HG03139 (cell line): ENCODE results near the gene MFSD6.

Experiments
- ATAC-seq: cut with Tn5 transposase; IDR thresholded peaks from one replicate; pipeline ENCODE4 v1.9.1; 2021; ENCODE audit not compliant: unreplicated experiment

MFSD6 gene

GRCh38 chr2:190527214-190527613, 119.1 kb downstream of the MFSD6 start:
- no peak for ATAC-seq

DNA sequence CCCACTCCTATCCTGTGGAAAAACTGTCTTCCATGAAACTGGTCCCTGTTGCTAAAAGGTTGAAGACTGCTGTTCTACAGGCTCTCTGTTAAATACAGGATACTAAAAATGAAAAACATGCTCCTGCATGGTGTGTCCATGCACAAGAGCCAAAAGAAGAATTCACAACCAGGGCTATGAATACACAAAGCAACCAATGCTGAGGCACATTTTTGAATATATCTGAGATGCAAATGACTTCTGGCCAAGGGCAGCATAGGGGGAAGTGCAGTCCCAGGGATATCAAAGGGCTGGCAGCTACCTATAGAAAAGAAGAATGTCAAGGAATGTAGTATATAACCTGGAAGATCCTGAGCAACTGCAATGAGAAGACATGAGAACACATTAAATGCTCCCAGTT, 119.8 kb downstream of the MFSD6 start:
- ATAC-seq, result no peak

GRCh38 chr2:190528521-190529001, 120.4 kb downstream of the MFSD6 start:
- ATAC-seq, result no peak

GRCh38 chr2:190529486-190530247, 121.5 kb downstream of the MFSD6 start:
- ATAC-seq, result no peak

DNA sequence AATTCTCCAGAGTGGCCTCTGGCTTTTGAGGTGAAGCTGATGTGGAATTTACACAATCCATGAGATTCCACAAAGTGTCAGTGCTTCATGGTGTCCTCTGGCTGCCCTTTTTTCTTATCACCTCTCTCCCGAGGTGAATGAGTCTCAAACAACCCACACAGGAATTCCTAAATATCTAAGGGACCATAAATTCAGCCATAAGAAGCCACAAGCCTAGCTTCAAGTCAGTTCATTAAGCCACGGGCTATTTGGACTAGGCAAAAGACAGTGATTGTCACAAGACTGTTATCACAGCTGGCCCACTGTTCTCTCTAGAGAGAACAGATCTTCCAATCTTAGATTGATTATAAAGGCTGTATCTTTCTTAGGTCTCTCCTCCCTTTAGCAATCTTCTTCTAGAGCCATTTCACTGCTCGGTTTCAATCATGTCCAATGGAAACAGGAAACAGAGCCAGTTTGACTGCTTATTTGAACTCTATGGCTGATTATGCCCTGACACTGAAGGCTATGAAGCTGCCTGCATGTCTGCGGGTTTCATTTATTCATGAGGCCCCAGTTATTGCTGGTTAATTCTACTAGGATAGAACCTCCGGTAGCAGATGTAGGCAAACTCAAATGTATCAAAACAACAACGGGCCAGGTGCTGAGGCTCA, 122.2 kb downstream of the MFSD6 start:
- ATAC-seq, result no peak

DNA sequence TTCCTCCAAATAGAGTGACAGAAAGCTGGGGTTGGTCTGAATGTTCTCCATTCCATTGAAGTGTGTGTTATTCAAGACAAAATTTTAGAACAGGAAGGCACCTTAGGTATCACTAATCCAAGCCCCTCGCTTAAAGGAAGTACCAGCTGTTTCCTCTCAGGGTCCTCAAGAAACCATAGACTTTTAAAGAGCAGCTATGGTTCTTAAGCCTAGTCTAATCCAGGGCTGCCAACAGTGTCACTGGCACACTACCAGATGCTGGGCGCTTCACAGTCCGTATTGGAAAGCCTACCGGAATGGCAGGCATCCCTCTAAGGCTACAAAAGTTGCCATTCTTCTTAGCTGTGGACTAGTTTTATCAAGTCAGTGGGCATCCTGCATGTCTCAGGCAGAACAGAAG, 124.4 kb downstream of the MFSD6 start:
- no peak for ATAC-seq

DNA sequence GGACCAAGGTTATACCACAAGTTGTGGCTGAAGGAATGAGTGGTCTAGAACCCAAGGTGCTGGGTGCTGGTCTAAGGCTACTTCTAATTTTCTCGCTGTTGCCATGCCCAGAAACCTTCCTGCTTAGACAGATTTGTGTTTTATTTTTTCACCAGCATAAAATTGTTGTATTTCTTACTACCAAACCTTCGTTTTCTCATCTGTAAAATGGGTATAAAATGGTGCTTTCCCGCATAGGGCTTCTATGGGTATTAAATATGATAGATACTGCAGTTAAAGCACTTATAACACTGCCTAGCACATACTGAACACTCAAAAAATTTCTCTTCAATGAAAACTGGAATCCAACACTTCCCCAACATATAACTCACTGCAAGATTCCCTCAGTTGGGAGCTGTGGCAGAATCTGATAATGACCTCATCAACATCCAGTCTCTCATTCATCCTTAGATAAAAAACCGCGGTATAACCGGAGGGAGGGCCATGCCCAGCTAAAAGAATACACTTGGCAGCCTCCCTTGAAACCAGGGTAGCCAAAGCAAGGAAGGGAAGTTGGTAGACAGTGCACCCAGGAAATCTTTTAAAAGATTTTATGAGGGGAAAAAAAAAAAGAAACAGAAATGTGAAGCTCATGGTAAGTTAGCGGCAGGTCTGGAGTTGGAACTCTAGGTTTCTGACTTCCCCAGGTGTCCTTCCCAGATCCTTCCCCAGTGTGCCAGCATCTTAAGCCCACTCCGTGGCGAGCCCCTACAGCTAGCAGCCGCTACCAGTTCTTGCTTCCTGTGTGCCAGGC, 125.2 kb downstream of the MFSD6 start:
- no peak for ATAC-seq

DNA sequence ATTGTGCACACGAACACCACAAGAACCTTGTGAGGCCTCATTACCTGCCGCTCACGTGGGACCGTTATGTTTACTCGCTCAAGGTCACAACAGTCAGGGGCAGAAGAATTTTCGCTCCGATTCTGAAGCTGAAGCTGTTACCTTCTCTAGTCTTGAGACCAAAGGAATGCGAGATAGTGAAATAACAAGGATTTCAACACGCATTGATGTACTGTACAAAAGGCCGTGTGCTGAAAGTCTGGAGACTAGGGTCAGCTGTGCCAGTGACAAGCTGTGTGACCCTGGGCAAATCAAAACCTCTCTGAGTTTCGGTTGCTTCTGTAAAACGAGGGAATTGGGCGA, 125.8 kb downstream of the MFSD6 start:
- peak; percentile 10 for ATAC-seq

- ATAC-seq, result peak; percentile 62
Observed at GRCh38 chr2:190534310-190535120, 126.4 kb downstream of the MFSD6 start, which contains the start of gene NEMP2. Gene NEMP2, minus strand, starts transcription at chr2:190534722. Its CDS starts 67 bp downstream, at chr2:190534655.

GRCh38 chr2:190535121-190535439, 126.9 kb downstream of the MFSD6 start:
- ATAC-seq, result no peak

GRCh38 chr2:190535586-190535985, 127.4 kb downstream of the MFSD6 start:
- no peak for ATAC-seq

DNA sequence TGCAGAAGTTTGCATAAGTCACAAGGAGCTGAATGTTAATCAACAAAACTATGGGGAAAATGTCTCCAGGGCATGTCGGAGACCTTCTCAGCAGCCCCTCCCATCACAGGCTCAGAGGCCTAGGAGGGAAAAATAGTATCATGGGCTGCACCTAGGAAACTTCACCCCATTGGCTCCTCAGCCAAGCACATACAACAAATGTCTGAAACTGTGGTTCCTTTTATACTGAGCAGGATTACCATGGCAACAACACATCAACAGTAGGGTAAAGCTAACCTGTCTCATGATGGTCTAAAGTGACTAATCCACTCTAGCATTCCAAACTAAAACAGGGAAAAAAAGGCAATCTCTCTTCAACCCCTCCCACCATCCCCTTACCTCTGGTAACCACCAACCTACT, 129.6 kb downstream of the MFSD6 start:
- no peak for ATAC-seq

- no peak for ATAC-seq
Observed at GRCh38 chr2:190538201-190538600, 130.0 kb downstream of the MFSD6 start.

DNA sequence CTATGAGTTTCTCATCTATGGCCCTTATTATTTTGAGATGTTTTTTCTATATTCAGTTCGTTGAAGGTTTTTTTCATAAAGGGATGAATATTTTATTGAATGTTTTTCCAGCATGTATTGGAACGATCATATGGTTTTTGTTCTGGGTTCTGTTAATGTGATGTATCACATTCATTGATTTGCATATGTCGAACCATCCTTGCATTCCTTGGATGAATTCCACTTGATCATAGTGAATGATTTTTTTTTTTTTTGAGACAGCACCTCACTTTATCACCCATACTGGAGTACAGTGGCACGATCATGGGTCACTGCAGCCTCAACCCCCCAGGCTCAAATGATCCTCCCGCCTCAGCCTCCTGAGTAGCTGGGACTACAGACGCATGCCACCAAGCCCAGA, 131.9 kb downstream of the MFSD6 start:
- no peak for ATAC-seq

GRCh38 chr2:190545093-190545492, 136.9 kb downstream of the MFSD6 start:
- no peak for ATAC-seq

GRCh38 chr2:190545555-190546385, 137.6 kb downstream of the MFSD6 start:
- no peak for ATAC-seq

DNA sequence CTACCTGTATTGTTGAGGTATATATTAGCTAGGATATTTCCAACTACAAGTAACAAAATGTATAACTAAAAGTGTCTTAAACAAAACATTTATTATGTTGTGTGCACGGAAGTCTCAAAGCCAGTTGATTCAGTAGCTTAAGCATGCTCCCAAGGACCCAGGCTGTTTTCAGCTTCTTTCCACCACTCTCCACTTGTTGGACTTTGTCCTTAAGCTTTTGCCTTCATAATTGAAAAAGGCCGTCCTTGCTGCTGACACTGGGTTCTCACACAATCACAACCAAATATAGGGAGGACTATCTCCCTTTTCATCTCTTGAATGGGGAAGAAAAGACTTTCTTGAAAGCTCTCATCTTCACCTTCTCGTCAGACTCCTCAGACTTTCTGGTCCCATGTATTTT, 138.6 kb downstream of the MFSD6 start:
- no peak for ATAC-seq

- ATAC-seq, result no peak
Observed at GRCh38 chr2:190547886-190548285, 139.7 kb downstream of the MFSD6 start.

DNA sequence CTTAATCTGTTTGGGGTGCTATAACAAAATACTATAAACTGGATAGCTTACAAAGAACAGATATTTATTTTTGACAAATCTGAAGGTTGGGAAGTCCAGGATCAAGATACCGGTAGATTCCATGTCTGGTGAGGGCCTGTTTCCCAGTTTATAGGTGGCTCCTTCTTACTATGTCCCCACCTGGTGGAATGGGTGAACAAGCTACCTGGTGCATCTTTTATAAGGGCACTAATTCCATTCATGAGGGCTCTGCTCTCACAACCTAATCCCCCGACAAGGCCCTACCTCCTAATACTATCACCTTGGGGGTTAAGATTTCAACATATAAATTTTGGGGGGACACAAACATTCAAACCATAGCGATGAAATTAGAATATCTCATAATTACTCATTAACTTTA, 142.0 kb downstream of the MFSD6 start:
- no peak for ATAC-seq
